ENCODE results near the gene MIDN. TPM values are rescaled to one million over a fixed set of nuclear protein-coding genes. Genes with fewer than 3 reads are reported as not detected.

Gene MIDN
- total RNA-seq, 1 donor from 2014 or later, result 170 TPM

- H3K36me3 ChIP-seq, result no peaks in the 10 kb centered on the region
- no peak overlapping the region for H3K4me3 ChIP-seq
- no peaks in the 10 kb centered on the region for H3K9me3 ChIP-seq
- H3K27me3 ChIP-seq, result peaks cover 14% of the 10 kb centered on the region
- intact Hi-C loops (cut with DNase I), result no loop called here
- TF ChIP-seq POLR2A (IDR thresholded peaks at IDR 0.05) (no peak), POLR2AphosphoS5 (IDR thresholded peaks at IDR 0.05; ENCODE audit: insufficient read depth in 1 of 2, low read depth in 1 of 2) (no peak), CTCF (IDR thresholded peaks at IDR 0.05) (no peak)
- DNase-seq (ENCODE audit: extremely low spot score in 2 of 2), result no peak
- H3K4me1 ChIP-seq, result peaks cover 19% of the 10 kb centered on the region
- no peak overlapping the region for H3K27ac ChIP-seq
Observed at GRCh38 chr19:1288226-1288612, 39.8 kb downstream of the MIDN start.

- TF ChIP-seq POLR2AphosphoS5 (IDR thresholded peaks at IDR 0.05; ENCODE audit: insufficient read depth in 1 of 2, low read depth in 1 of 2) (no peak), CTCF (IDR thresholded peaks at IDR 0.05) (no peak), POLR2A (IDR thresholded peaks at IDR 0.05) (no peak)
- H3K27ac ChIP-seq, result no peak overlapping the region
- H3K9me3 ChIP-seq, result no peaks in the 10 kb centered on the region
- H3K4me1 ChIP-seq, result peaks cover 19% of the 10 kb centered on the region
- intact Hi-C loops (cut with DNase I), result no loop called here
- DNase-seq (ENCODE audit: extremely low spot score in 2 of 2), result no peak
- no peaks in the 10 kb centered on the region for H3K36me3 ChIP-seq
- peaks cover 17% of the 10 kb centered on the region for H3K27me3 ChIP-seq
- H3K4me3 ChIP-seq, result no peak overlapping the region
Observed at GRCh38 chr19:1288833-1289685, 40.7 kb downstream of the MIDN start.

- peaks cover 18% of the 10 kb centered on the region for H3K27me3 ChIP-seq
- no peak for DNase-seq (ENCODE audit: extremely low spot score in 2 of 2)
- TF ChIP-seq CTCF (IDR thresholded peaks at IDR 0.05) (no peak), POLR2AphosphoS5 (IDR thresholded peaks at IDR 0.05; ENCODE audit: insufficient read depth in 1 of 2, low read depth in 1 of 2) (no peak), POLR2A (IDR thresholded peaks at IDR 0.05) (no peak)
- no peaks in the 10 kb centered on the region for H3K9me3 ChIP-seq
- intact Hi-C loops (cut with DNase I), result no loop called here
- H3K4me1 ChIP-seq, result peaks cover 19% of the 10 kb centered on the region
- no peaks in the 10 kb centered on the region for H3K36me3 ChIP-seq
- no peak overlapping the region for H3K4me3 ChIP-seq
- no peak overlapping the region for H3K27ac ChIP-seq
Observed at GRCh38 chr19:1289686-1290025, 41.3 kb downstream of the MIDN start.

GRCh38 chr19:1290196-1290702 lies 41.9 kb downstream of the MIDN start:
- peaks cover 24% of the 10 kb centered on the region for H3K27me3 ChIP-seq
- H3K4me1 ChIP-seq, result peaks cover 17% of the 10 kb centered on the region
- TF ChIP-seq CTCF (IDR thresholded peaks at IDR 0.05), result no peak
- no peak for TF ChIP-seq POLR2AphosphoS5 (IDR thresholded peaks at IDR 0.05; ENCODE audit: insufficient read depth in 1 of 2, low read depth in 1 of 2)
- TF ChIP-seq POLR2A (IDR thresholded peaks at IDR 0.05), result no peak
- H3K36me3 ChIP-seq, result no peaks in the 10 kb centered on the region
- no peak overlapping the region for H3K27ac ChIP-seq
- H3K4me3 ChIP-seq, result no peak overlapping the region
- no peaks in the 10 kb centered on the region for H3K9me3 ChIP-seq
- no peak for DNase-seq (ENCODE audit: extremely low spot score in 2 of 2)
- intact Hi-C loops (cut with DNase I), result no loop called here

Data from vagina (tissue), 2 donors.